HG03196 (cell line): ENCODE results near the gene CD46.
"Not testable (repeated sequence)": the region's sequence is repeated elsewhere in the genome, so short reads cannot be mapped to it uniquely, and the experiment has no call there.

Experiments used
- ATAC-seq: cut with Tn5 transposase; IDR thresholded peaks from one replicate; pipeline ENCODE4 v1.9.1; 2021; ENCODE audit not compliant: unreplicated experiment

Gene CD46

DNA sequence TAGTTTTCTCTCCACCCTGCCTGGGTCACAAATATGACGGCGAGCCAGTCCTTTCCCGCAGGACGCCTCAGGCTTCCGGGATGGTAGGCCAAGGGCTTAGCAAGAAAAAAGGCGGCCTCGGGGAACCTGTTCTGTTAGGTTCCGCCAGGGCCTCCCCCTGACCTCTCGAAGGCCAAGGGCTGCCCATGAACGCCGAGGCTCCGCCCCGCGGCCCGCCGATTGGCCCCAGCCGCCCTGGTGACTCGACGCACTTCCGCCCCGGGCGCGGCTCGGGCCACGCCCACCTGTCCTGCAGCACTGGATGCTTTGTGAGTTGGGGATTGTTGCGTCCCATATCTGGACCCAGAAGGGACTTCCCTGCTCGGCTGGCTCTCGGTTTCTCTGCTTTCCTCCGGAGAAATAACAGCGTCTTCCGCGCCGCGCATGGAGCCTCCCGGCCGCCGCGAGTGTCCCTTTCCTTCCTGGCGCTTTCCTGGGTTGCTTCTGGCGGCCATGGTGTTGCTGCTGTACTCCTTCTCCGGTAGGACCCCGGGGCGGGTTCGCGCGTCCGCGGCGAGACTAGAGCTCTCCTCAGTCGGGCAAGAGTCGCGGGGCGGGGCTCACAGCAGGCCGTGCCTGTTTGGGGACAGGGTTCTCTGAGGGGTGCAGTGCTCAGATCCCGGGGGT lies at the start of gene CD46:
Gene CD46 (plus strand): TSS at position 265 of the 666 bp plus-strand sequence. CDS start 159 bp downstream, at position 424.
- ATAC-seq = peak; percentile 95

- no peak for ATAC-seq
Observed at GRCh38 chr1:207702317-207702716, 49.5 kb upstream of the CD46 start.

- ATAC-seq = no peak
Observed at GRCh38 chr1:207703712-207704111, 48.1 kb upstream of the CD46 start.

- not testable (repeated sequence) for ATAC-seq
Observed at GRCh38 chr1:207708004-207708403, 43.9 kb upstream of the CD46 start.

GRCh38 chr1:207711285-207711684 lies 40.6 kb upstream of the CD46 start:
- no peak for ATAC-seq

DNA sequence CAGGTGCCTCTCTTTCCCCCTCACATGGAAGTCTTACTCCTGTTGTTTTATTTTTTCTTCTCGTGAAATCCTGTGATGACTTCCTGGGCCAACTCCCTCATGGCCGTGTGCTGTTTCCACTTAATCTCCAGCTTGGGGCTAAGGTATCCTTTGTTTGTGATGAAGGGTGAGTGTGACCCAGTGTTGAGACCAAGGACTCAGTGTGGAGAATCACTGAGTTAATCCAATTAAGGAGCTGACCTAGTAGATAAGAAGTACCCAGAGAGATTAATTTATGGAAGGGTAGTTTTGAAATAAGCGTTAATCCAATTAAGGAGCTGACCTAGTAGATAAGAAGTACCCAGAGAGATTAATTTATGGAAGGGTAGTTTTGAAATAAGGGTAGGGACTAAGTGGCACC lies 39.2 kb upstream of the CD46 start:
- not testable (repeated sequence) for ATAC-seq

GRCh38 chr1:207713529-207713928 lies 38.3 kb upstream of the CD46 start:
- no peak for ATAC-seq

DNA sequence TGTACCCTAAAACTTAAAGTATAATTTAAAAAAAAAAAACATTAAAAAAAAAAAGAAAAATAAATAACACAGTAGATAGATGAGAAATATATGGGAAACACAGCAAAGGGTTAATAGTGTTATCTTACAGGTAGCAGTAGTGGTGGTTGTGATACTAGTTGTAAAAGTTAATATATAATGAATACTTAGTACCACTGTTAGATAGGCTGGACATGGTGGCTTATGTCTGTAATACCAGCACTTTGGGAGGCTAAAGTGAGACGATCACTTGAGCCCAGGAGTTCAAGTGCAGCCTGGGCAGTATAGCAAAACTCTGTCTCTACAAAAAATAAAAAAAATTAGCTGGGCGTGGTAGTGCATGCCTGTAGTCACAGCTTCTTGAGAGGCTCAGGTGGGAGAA lies 32.6 kb upstream of the CD46 start:
- ATAC-seq = no peak

DNA sequence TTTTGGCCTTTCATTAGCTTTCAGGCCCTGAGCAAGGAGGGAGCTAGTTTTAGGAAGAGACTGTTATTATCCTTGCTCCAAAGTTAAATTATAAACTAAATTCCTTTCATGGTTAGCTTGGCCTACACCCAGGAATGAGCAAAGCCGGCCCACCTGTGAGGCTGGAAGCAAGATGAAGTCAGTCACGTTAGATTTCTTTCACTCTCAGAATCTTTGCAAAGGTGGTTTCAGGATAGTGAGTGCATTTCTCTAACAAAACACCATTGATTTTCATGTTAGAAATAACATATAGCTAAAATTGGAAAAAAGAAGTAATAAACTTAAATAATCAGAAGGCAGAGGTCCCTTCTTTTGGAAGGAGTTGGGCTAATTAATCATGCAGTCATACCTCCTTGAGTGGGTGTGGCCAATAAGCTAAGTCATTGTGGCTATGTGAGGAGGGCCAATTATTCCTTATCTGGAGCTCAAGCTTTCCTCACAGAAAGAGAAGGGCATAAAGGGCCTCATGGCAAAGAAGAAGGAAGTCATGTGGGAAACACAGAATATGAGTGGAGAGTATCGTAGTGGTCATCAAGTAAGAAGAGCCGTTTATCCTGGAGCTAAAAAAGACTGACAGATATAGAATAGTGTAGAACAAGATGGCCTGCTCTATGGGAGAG lies 23.5 kb upstream of the CD46 start:
- ATAC-seq = not testable (repeated sequence)

- ATAC-seq = not testable (repeated sequence)
Observed at GRCh38 chr1:207737503-207738157, 14.2 kb upstream of the CD46 start.

- ATAC-seq = not testable (repeated sequence)
Observed at GRCh38 chr1:207738158-207738659, 13.6 kb upstream of the CD46 start.

- no peak for ATAC-seq
Observed at GRCh38 chr1:207740207-207740606, 11.6 kb upstream of the CD46 start.

GRCh38 chr1:207742850-207743555 lies 8.9 kb upstream of the CD46 start:
- no peak for ATAC-seq

- no peak for ATAC-seq
Observed at GRCh38 chr1:207744000-207744534, 7.8 kb upstream of the CD46 start.

DNA sequence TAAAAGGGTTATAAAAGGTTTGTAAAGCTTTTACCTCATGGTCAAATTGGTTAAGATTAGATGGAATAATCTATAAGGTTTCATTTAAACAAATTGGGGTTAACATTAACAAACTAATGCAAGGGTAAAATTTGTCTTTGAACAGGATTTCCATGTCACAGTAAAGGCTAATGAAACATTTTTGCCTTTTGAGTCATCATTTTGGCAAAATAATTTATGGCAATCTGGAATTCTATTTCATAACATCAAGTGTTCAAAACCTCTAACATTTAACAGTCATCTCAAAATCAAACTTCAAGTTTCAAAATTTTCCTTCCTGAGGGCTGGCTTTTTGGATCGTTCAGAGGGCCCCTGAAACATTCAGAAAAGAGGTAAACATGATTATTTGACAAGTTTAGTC lies 6.6 kb upstream of the CD46 start:
- ATAC-seq = no peak

DNA sequence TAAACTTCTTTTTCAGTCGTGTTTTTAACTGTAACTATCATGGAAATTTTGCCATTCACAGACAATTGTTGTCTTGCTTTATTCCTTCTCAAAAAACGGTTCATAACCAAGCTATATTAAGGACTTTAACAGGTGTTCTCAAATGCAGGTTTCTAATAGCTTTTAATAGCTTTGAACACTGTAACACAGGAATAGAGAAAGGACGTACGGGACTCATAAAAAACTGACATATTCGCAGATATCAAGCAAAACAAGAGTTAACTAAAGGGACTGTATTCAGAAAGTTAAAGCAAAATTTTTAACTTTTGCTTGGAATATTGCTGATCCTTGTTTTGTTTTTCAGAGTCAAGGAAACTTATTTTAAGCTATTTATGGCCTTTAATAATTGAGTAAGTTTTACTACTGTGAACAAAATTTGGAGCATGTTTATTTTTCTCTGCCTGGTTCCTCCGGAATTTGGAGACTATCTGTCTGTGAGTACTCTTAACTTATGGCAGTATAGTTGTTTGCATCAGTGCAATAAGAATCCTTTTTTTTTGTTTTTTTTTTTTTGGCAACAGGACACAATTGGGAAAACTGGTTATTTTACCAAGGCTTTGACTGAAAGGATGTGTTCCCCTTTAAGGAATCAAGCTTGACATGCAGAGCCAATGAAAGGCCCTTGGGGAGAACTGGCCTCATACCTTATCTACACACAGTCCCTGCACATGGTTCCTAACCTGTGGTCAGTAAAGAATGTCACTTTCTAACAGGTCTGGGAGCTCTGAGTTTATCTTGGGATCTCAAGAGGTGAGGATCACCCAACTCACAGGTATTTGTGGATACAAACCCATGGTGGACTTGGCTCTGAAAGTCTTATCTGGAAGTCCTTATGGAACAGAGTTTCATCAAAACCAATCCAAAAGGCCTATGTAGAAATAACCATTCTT lies 5.8 kb upstream of the CD46 start:
- ATAC-seq = no peak

- no peak for ATAC-seq
Observed at GRCh38 chr1:207747627-207748492, 4.0 kb upstream of the CD46 start.

DNA sequence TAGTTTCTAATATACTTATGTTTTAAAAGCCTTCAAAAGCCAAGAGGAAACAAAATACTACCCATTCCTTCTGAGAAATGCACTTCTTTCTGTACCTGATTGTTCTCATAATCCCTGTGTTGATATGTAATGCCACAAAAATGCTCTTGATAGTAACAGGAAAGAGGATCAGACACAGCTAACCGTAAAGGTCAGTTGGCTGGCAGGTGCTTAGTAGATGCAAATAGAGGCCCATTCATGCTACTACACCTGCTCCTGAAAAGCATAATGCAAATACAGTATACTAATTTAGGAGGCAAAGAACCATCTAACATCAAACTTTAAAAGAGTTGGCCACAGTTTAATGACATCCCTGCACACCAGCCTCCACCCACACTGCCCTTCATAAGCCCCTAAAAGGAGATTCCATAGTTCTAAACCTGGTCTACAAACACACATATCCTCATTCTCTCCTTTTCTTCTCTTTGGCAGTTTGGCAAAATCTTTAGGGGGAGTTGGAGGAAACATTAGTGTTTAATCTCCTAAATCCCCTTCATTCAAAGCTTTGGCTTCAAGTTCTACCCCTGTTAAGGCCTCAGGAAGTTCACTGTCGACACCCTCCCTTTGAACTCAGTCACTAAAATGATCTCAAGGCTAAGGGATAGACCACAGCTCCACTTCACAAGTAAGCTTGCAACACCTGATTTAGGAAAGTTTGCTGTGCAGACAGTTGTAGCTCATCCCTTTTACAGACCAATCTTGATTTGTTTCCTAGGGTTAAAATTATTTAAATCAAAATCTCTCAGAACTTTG lies 2.9 kb upstream of the CD46 start:
- no peak for ATAC-seq
